K562 (cell line): ENCODE data around the gene HOXB6. TPM values are rescaled to one million over a fixed set of nuclear protein-coding genes. Genes with fewer than 3 reads are reported as not detected.

Source experiments
- ATAC-seq: fragments of 200-7000 bp; cut with Tn5 transposase; 3 replicates; pipeline ENCODE4 v1.9.1; 2020; ENCODE audit warnings: moderate library complexity
- BruUV-seq: library from RNA; stranded (reverse); fragments of 400-500 nt; replicated peaks from 2 replicates; lab custom pipeline; 2021; lab: Mats Ljungman, UMichigan
- CTCF ChIA-PET: fragments of 300-600 bp; formaldehyde crosslinking; extraction: SDS; loops from one replicate; lab custom pipeline; 2021; ENCODE audit warnings: low intra/inter-chr PET ratio; lab: Yijun Ruan, JAX
- POLR2A ChIA-PET: fragments of 300-600, 350-650 bp; sonication (Branson Sonifier 250); formaldehyde crosslinking; extraction: SDS; loops from one replicate; lab custom pipeline; 2021; ENCODE audit warnings: antibody characterized with exemption, inconsistent platforms; lab: Yijun Ruan, JAX
- DNase-seq, 4 experiments: peaks; one replicate each; pipeline versions ENCODE4 v3.0.0 to v3.0.0-alpha.2; 2011 to 2018; ENCODE audit warnings: low spot score in 3 of 4, mixed read lengths in 3 of 4; ENCODE audit errors: extremely low read depth in 1 of 4
- FAIRE-seq: peaks from 2 replicates; lab custom pipeline; 2011; peaks lifted over from hg19 to GRCh38; lab: Jason Lieb, UNC
- H2AFZ ChIP-seq: 2 replicates; pipeline ENCODE4 v1.6.0; 2011; ENCODE audit warnings: low read depth, low read length, control low read depth, inconsistent platforms
- H3K27ac ChIP-seq: fragments of 200-600 bp; 3 replicates; pipeline ENCODE4 v1.8.0; 2011; ENCODE audit warnings: low read depth, mild to moderate bottlenecking, control low read depth, inconsistent platforms, low read length, moderate library complexity, mixed read lengths; ENCODE audit errors: extremely low read depth
- H3K27me3 ChIP-seq, 2 experiments: fragments of 300-600 bp in 1 of 2; 2 replicates in 1 of 2; 3 replicates in 1 of 2; pipeline versions ENCODE4 v1.6.0 to v1.8.0; 2011; ENCODE audit warnings: inconsistent platforms in 2 of 2, low read length in 2 of 2, mild to moderate bottlenecking in 1 of 2, mixed read lengths in 1 of 2, moderate library complexity in 1 of 2; ENCODE audit not compliant: control insufficient read depth in 2 of 2, insufficient read depth in 2 of 2
- H3K36me3 ChIP-seq: fragments of 300-600 bp; 3 replicates; pipeline ENCODE4 v1.8.0; 2011; ENCODE audit warnings: mild to moderate bottlenecking, low read length, inconsistent platforms; ENCODE audit not compliant: control insufficient read depth, insufficient read depth
- H3K4me1 ChIP-seq, 2 experiments: fragments of 200-600 bp in 1 of 2; replicated peaks in 1 of 2; 2 replicates in 1 of 2; 3 replicates in 1 of 2; pipeline versions ENCODE4 v1.5.1 to v1.8.0; 2011; ENCODE audit warnings: inconsistent platforms in 2 of 2, low read length in 2 of 2, mild to moderate bottlenecking in 1 of 2, mixed read lengths in 1 of 2, moderate library complexity in 1 of 2; ENCODE audit not compliant: control insufficient read depth in 2 of 2, insufficient read depth in 2 of 2
- H3K4me2 ChIP-seq: 2 replicates; pipeline ENCODE4 v1.6.1; 2011; ENCODE audit warnings: low read length, control low read depth, inconsistent platforms, mixed read lengths; ENCODE audit not compliant: insufficient read depth
- H3K4me3 ChIP-seq: fragments of 200-600 bp; sonication (generic), shearing (Covaris generic); 2 replicates; pipeline ENCODE4 v1.5.1; 2016; ENCODE audit warnings: control low read depth, inconsistent platforms
- H3K79me2 ChIP-seq: fragments of 200-600 bp; 3 replicates; pipeline ENCODE4 v1.8.0; 2011; ENCODE audit warnings: low read length, inconsistent platforms; ENCODE audit not compliant: control insufficient read depth, insufficient read depth
- H3K9ac ChIP-seq, 2 experiments: 2 replicates each; pipeline versions ENCODE4 v1.6.0 to v1.6.1; 2011; ENCODE audit warnings: low read depth in 2 of 2, low read length in 2 of 2, control low read depth in 1 of 2, inconsistent platforms in 1 of 2, mild to moderate bottlenecking in 1 of 2, mixed read lengths in 1 of 2; ENCODE audit not compliant: insufficient read depth in 1 of 2
- H3K9me1 ChIP-seq: one replicate; pipeline ENCODE4 v1.6.0; 2011; ENCODE audit warnings: inconsistent platforms, mild to moderate bottlenecking, low read length, moderate library complexity; ENCODE audit not compliant: control insufficient read depth, insufficient read depth
- H3K9me3 ChIP-seq: replicated peaks from 2 replicates; pipeline ENCODE4 v1.5.1; 2011; ENCODE audit warnings: low read depth, low read length, inconsistent platforms; ENCODE audit not compliant: control insufficient read depth, insufficient read depth
- H4K20me1 ChIP-seq: replicated peaks from 2 replicates; pipeline ENCODE4 v1.6.1; 2011; ENCODE audit warnings: low read length, inconsistent platforms, mixed read lengths; ENCODE audit not compliant: control insufficient read depth, insufficient read depth
- BACH1 ChIP-seq: fragments of 200-800 bp; sonication (Bioruptor generic); IDR thresholded peaks from 2 replicates; pipeline ENCODE4 v1.6.1; 2016; ENCODE audit warnings: missing genetic modification characterization, missing compliant biosample characterization
- SUPT5H ChIP-seq: fragments of 450-650 bp; IDR thresholded peaks from 2 replicates; pipeline ENCODE4 v1.6.1; 2016
- U2AF2 ChIP-seq: fragments of 200-400 bp; formaldehyde crosslinking; optimal IDR thresholded peaks from 2 replicates; pipeline ENCODE3; 2017; ENCODE audit warnings: low read depth, mild to moderate bottlenecking, low read length
- YY1 ChIP-seq, 3 experiments: IDR thresholded peaks; 2 replicates each; pipeline ENCODE4 v1.6.1; 2011; ENCODE audit warnings: low read length in 2 of 3, mild to moderate bottlenecking in 2 of 3, moderate library complexity in 2 of 3, borderline replicate concordance in 1 of 3, control low read depth in 1 of 3, low read depth in 1 of 3; ENCODE audit not compliant: insufficient read depth in 3 of 3, insufficient replicate concordance in 2 of 3, control insufficient read depth in 1 of 3, insufficient read length in 1 of 3; ENCODE audit errors: extremely low read depth in 1 of 3
- ZKSCAN1 ChIP-seq: fragments of 150-350 bp; IDR thresholded peaks from 2 replicates; pipeline ENCODE4 v1.6.1; 2016; ENCODE audit warnings: low read depth, low read length
- ZNF282 ChIP-seq: sonication (generic); formaldehyde crosslinking; IDR thresholded peaks from 2 replicates; pipeline ENCODE4 v1.8.1; 2023; ENCODE audit warnings: missing genetic modification reagents
- ZNF764 ChIP-seq: fragments of 250-450 bp; sonication (Bioruptor Pico); IDR thresholded peaks from 2 replicates; pipeline ENCODE4 v1.4.0; 2020; ENCODE audit warnings: low read depth, mild to moderate bottlenecking, moderate library complexity
- WGBS: fragments of 100-300 bp; shearing (Covaris generic); methylation state at CpG from one replicate; pipeline ENCODE4 v1.1.6; 2016; ENCODE audit warnings: low coverage, mixed read lengths; ENCODE audit not compliant: insufficient coverage; ENCODE audit errors: missing lambda C conversion rate; 5-methylcytosine and 5-hydroxymethylcytosine counted together
- in situ Hi-C: fragments of 300-500 bp; cut with MboI; formaldehyde crosslinking; loops from 4 replicates; pipeline ENCODE4 v1.15.0; 2018; ENCODE audit warnings: inconsistent platforms, mixed read lengths
- intact Hi-C: fragments of 100-400 bp; cut with micrococcal nuclease; formaldehyde crosslinking; loops from 2 replicates; pipeline ENCODE4 v1.14.2; 2022
- polyA plus RNA-seq, 8 experiments: library from polyadenylated mRNA; depleted of rRNA in 4 of 8; stranded (reverse) in 5 of 8; unstranded in 3 of 8; fragments of >200 nt; fragmentation: Nextera tagmentation in 2 of 8; fragmentation: Illumina TruSeq in 1 of 8; extraction: Ambion mirVana in 2 of 8; extraction: Trizol in 1 of 8; gene quantifications; 2 replicates each; pipeline versions ENCODE4 v1.2.1 to v1.2.3, GENCODE V29; 2011 to 2014; ENCODE audit warnings: inconsistent platforms in 1 of 8, missing spikeins in 1 of 8
- total RNA-seq, 7 experiments: library from RNA; depleted of rRNA in 6 of 7; stranded (reverse); fragments of >200 nt in 6 of 7; fragmentation: Illumina TruSeq in 2 of 7; extraction: Trizol in 2 of 7; gene quantifications; 2 replicates each; pipeline versions ENCODE4 v1.2.1 to v1.2.3, GENCODE V29; 2011 to 2021; ENCODE audit warnings: low replicate concordance in 1 of 7
- TF ChIP-seq, protein P1 (sequence below): conservative IDR thresholded peaks from 2 replicates; pipeline ENCODE4 v1.6.1; 2011; ENCODE audit warnings: low read depth, mild to moderate bottlenecking, low read length; ENCODE audit not compliant: control insufficient read depth
- TF ChIP-seq, protein P2 (sequence below): fragments of 450-650 bp; IDR thresholded peaks from 2 replicates; pipeline ENCODE4 v1.6.1; 2017; ENCODE audit warnings: antibody characterized with exemption, mild to moderate bottlenecking
- TF ChIP-seq, protein P3 (sequence below): fragments of 150-350 bp; conservative IDR thresholded peaks from 2 replicates; pipeline ENCODE4 v1.6.1; 2014; ENCODE audit warnings: low read length
- TF ChIP-seq, protein P4 (sequence below): fragments of 250-450 bp; sonication (Bioruptor Pico); IDR thresholded peaks from 2 replicates; pipeline ENCODE4 v1.5.0; 2020; ENCODE audit warnings: mild to moderate bottlenecking

HOXB6 gene
- total and polyA plus RNA-seq, 9 of the 15 experiments (the other 6 are each of a cell fraction or from before 2014, with no cell fraction given), result 1.2 to 14.8 (median 4.9) TPM

DNA sequence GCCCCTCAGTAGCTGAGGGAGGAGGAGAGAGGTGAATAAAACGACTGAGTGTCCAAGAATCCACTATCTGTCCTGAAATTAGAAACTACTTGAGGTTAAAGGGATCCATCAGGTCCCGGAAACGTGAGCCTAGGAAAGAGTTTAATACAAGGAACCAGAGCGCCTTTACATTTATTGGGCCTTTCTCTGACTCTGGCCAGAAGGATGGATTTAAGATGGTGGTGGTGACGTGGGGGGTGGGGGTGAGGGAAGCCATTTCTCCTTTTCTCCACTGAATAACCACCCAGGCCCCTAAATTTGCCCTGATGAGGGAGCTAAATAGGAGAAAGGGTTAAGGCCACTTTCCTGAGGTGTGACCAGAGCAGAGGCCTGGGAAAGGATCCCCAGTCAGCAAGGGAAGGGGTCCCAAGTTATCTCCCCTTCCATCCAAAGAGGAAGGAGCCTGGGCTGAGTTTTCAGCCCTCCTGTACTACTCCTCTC, 22.4 kb upstream of the HOXB6 start:
- peaks cover 26% of the 10 kb centered on the region for H4K20me1 ChIP-seq
- H2AFZ ChIP-seq, result peak overlapping the region; percentile 73; the same call in 1 of the 2 replicates
- peak overlapping the region; percentile 97 for H3K27ac ChIP-seq
- peaks cover 26% of the 10 kb centered on the region for H3K36me3 ChIP-seq
- ChIA-PET CTCF (no interaction called here), POLR2A (interaction anchor here (0.6 to 4.0 kb wide), 5 partner anchors 9 to 610 kb away, joined by 3 to 43 read pairs (median 5); no protein-coding TSS in a partner anchor)
- H3K9me1 ChIP-seq, result no peaks in the 10 kb centered on the region
- WGBS, result 13% methylated on average over 4 of the region's 5 CpGs
- H3K27me3 ChIP-seq, result no peaks in the 10 kb centered on the region
- peaks cover 88% of the 10 kb centered on the region for H3K79me2 ChIP-seq
- FAIRE-seq (no peak), ATAC-seq (peak; percentile 0), DNase-seq (peak in 1 of 4 experiments; percentile 53)
- peak overlapping the region; percentile 91 to 95; a peak in 3 of 4 replicates for H3K9ac ChIP-seq
- in situ Hi-C loops (loop anchor here (10.0 kb wide), 1 partner anchor 592 kb away; the partner anchor contains the start of gene COPZ2), intact Hi-C loops (loop anchor here (2.0 to 5.0 kb wide), 2 partner anchors 80 to 370 kb away; partner anchors contain the start of gene IGF2BP1)
- peak overlapping the region; percentile 97 for H3K4me3 ChIP-seq
- peak overlapping the region; percentile 99 for H3K4me2 ChIP-seq
- H3K4me1 ChIP-seq, result peaks cover 39 to 61% of the 10 kb centered on the region in 2 experiments
- H3K9me3 ChIP-seq, result no peaks in the 10 kb centered on the region
- BruUV-seq, result no TSS peak
- no peak for TF ChIP-seq ZNF282 (CRISPR knock-in tag)
- TF ChIP-seq, protein P1, sequence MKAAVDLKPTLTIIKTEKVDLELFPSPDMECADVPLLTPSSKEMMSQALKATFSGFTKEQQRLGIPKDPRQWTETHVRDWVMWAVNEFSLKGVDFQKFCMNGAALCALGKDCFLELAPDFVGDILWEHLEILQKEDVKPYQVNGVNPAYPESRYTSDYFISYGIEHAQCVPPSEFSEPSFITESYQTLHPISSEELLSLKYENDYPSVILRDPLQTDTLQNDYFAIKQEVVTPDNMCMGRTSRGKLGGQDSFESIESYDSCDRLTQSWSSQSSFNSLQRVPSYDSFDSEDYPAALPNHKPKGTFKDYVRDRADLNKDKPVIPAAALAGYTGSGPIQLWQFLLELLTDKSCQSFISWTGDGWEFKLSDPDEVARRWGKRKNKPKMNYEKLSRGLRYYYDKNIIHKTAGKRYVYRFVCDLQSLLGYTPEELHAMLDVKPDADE, result no peak
- peak in 2 of 3 experiments; percentile 25 to 88 for TF ChIP-seq YY1 (IDR thresholded peaks at IDR 0.05; ENCODE audit: borderline replicate concordance in 1 of 3, control insufficient read depth in 1 of 3, extremely low read depth in 1 of 3, insufficient read depth in 3 of 3, insufficient read length in 1 of 3, insufficient replicate concordance in 2 of 3, low read depth in 1 of 3, low read length in 2 of 3)
- TF ChIP-seq U2AF2, result no peak
- 0 out of 2 replicates have a peak, but pooled peaks have one; percentile 18 for TF ChIP-seq SUPT5H
- TF ChIP-seq, protein P2, sequence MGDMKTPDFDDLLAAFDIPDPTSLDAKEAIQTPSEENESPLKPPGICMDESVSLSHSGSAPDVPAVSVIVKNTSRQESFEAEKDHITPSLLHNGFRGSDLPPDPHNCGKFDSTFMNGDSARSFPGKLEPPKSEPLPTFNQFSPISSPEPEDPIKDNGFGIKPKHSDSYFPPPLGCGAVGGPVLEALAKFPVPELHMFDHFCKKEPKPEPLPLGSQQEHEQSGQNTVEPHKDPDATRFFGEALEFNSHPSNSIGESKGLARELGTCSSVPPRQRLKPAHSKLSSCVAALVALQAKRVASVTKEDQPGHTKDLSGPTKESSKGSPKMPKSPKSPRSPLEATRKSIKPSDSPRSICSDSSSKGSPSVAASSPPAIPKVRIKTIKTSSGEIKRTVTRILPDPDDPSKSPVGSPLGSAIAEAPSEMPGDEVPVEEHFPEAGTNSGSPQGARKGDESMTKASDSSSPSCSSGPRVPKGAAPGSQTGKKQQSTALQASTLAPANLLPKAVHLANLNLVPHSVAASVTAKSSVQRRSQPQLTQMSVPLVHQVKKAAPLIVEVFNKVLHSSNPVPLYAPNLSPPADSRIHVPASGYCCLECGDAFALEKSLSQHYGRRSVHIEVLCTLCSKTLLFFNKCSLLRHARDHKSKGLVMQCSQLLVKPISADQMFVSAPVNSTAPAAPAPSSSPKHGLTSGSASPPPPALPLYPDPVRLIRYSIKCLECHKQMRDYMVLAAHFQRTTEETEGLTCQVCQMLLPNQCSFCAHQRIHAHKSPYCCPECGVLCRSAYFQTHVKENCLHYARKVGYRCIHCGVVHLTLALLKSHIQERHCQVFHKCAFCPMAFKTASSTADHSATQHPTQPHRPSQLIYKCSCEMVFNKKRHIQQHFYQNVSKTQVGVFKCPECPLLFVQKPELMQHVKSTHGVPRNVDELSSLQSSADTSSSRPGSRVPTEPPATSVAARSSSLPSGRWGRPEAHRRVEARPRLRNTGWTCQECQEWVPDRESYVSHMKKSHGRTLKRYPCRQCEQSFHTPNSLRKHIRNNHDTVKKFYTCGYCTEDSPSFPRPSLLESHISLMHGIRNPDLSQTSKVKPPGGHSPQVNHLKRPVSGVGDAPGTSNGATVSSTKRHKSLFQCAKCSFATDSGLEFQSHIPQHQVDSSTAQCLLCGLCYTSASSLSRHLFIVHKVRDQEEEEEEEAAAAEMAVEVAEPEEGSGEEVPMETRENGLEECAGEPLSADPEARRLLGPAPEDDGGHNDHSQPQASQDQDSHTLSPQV, result peak; percentile 39
- TF ChIP-seq ZNF764 (CRISPR knock-in tag), result no peak
- TF ChIP-seq, protein P3, sequence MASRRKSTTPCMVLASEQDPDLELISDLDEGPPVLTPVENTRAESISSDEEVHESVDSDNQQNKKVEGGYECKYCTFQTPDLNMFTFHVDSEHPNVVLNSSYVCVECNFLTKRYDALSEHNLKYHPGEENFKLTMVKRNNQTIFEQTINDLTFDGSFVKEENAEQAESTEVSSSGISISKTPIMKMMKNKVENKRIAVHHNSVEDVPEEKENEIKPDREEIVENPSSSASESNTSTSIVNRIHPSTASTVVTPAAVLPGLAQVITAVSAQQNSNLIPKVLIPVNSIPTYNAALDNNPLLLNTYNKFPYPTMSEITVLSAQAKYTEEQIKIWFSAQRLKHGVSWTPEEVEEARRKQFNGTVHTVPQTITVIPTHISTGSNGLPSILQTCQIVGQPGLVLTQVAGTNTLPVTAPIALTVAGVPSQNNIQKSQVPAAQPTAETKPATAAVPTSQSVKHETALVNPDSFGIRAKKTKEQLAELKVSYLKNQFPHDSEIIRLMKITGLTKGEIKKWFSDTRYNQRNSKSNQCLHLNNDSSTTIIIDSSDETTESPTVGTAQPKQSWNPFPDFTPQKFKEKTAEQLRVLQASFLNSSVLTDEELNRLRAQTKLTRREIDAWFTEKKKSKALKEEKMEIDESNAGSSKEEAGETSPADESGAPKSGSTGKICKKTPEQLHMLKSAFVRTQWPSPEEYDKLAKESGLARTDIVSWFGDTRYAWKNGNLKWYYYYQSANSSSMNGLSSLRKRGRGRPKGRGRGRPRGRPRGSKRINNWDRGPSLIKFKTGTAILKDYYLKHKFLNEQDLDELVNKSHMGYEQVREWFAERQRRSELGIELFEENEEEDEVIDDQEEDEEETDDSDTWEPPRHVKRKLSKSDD, result no peak
- peak; percentile 31; the same call in 1 of the 2 replicates for TF ChIP-seq BACH1 (tag)
- TF ChIP-seq, protein P4, sequence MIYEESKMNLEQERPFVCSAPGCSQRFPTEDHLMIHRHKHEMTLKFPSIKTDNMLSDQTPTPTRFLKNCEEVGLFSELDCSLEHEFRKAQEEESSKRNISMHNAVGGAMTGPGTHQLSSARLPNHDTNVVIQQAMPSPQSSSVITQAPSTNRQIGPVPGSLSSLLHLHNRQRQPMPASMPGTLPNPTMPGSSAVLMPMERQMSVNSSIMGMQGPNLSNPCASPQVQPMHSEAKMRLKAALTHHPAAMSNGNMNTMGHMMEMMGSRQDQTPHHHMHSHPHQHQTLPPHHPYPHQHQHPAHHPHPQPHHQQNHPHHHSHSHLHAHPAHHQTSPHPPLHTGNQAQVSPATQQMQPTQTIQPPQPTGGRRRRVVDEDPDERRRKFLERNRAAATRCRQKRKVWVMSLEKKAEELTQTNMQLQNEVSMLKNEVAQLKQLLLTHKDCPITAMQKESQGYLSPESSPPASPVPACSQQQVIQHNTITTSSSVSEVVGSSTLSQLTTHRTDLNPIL, result 0 out of 2 replicates have a peak, but pooled peaks have one; percentile 18
- no peak for TF ChIP-seq ZKSCAN1
